GM23338 (cell line): ENCODE data around the gene UNC13C. TPM values are rescaled to one million over a fixed set of nuclear protein-coding genes. Genes with fewer than 3 reads are reported as not detected.

ENCODE experiments used
- ATAC-seq: fragments of 200-7000 bp; cut with Tn5 transposase; 3 replicates; pipeline ENCODE4 v1.9.1; 2020
- DNase-seq: peaks from one replicate; pipeline ENCODE4 v3.0.0-alpha.2; 2015; ENCODE audit warnings: low spot score
- H2AFZ ChIP-seq: fragments of 200-600 bp; sonication (generic); 2 replicates; pipeline ENCODE4 v1.8.0; 2016; ENCODE audit warnings: antibody characterized with exemption, mild to moderate bottlenecking, moderate library complexity
- H3F3A ChIP-seq: fragments of 200-600 bp; sonication (generic); replicated peaks from 2 replicates; pipeline ENCODE4 v1.8.0; 2017; ENCODE audit warnings: antibody characterized with exemption, mixed run types, low read depth
- H3K27ac ChIP-seq: fragments of 200-600 bp; sonication (generic); 2 replicates; pipeline ENCODE4 v1.6.1; 2016; ENCODE audit warnings: low read depth
- H3K27me3 ChIP-seq: fragments of 200-600 bp; sonication (generic); 2 replicates; pipeline ENCODE4 v1.8.0; 2016; ENCODE audit warnings: mild to moderate bottlenecking, mixed run types, moderate library complexity; ENCODE audit not compliant: insufficient read depth
- H3K36me3 ChIP-seq: fragments of 200-600 bp; sonication (generic); 2 replicates; pipeline ENCODE4 v1.8.0; 2016; ENCODE audit warnings: mild to moderate bottlenecking; ENCODE audit not compliant: insufficient read depth
- H3K4me1 ChIP-seq: fragments of 200-600 bp; sonication (generic); 2 replicates; pipeline ENCODE4 v1.8.0; 2016; ENCODE audit warnings: mild to moderate bottlenecking, moderate library complexity; ENCODE audit not compliant: insufficient read depth
- H3K4me2 ChIP-seq: fragments of 200-600 bp; sonication (generic); 2 replicates; pipeline ENCODE4 v1.7.1; 2017; ENCODE audit warnings: mixed run types
- H3K4me3 ChIP-seq: fragments of 200-600 bp; sonication (generic); 2 replicates; pipeline ENCODE4 v1.6.1; 2016; ENCODE audit warnings: mixed run types
- H3K79me2 ChIP-seq: fragments of 200-600 bp; sonication (generic); replicated peaks from 2 replicates; pipeline ENCODE4 v1.8.0; 2017; ENCODE audit warnings: mild to moderate bottlenecking; ENCODE audit not compliant: insufficient read depth
- H3K9me2 ChIP-seq: fragments of 200-600 bp; sonication (generic); 2 replicates; pipeline ENCODE4 v1.8.0; 2017; ENCODE audit not compliant: insufficient read depth
- H4K20me1 ChIP-seq: fragments of 200-600 bp; sonication (generic); replicated peaks from 2 replicates; pipeline ENCODE4 v1.8.0; 2017; ENCODE audit warnings: mild to moderate bottlenecking; ENCODE audit not compliant: insufficient read depth
- H3K27ac Mint-ChIP-seq: 2 replicates; pipeline ENCODE4 v1.8.0; 2020; ENCODE audit warnings: inconsistent platforms, mild to moderate bottlenecking, moderate library complexity, mixed read lengths
- H3K27me3 Mint-ChIP-seq: 3 replicates; pipeline ENCODE4 v1.8.0; 2022; ENCODE audit warnings: low read depth, mild to moderate bottlenecking, moderate library complexity, mixed read lengths, inconsistent platforms; ENCODE audit not compliant: insufficient read depth, poor library complexity
- H3K36me3 Mint-ChIP-seq: 3 replicates; pipeline ENCODE4 v1.8.0; 2021; ENCODE audit warnings: low read depth, mild to moderate bottlenecking, inconsistent platforms, moderate library complexity, mixed read lengths
- H3K4me1 Mint-ChIP-seq: 3 replicates; pipeline ENCODE4 v1.8.0; 2020; ENCODE audit warnings: mild to moderate bottlenecking, inconsistent platforms, mixed read lengths
- H3K4me3 Mint-ChIP-seq: 3 replicates; pipeline ENCODE4 v1.8.0; 2021; ENCODE audit warnings: moderate library complexity, mild to moderate bottlenecking, inconsistent platforms, mixed read lengths
- H3K9me3 Mint-ChIP-seq: 3 replicates; pipeline ENCODE4 v1.8.0; 2020; ENCODE audit warnings: moderate library complexity, mild to moderate bottlenecking, inconsistent platforms, mixed read lengths
- CREB1 ChIP-seq: fragments of 250-450 bp; sonication (Bioruptor Pico); IDR thresholded peaks from 2 replicates; pipeline ENCODE4 v1.5.0; 2020; ENCODE audit warnings: low read depth, mild to moderate bottlenecking, moderate library complexity
- CTCF ChIP-seq, 2 experiments: fragments of 200-600 bp in 1 of 2; sonication (generic) in 1 of 2; conservative IDR thresholded peaks; 2 replicates each; pipeline versions ENCODE4 v1.5.1 to v1.6.1; 2016 to 2017; ENCODE audit warnings: antibody characterized with exemption in 2 of 2, low read depth in 2 of 2, mild to moderate bottlenecking in 2 of 2, moderate library complexity in 1 of 2
- EZH2 ChIP-seq: fragments of 200-600 bp; sonication (generic); IDR thresholded peaks from one replicate; pipeline ENCODE4 v1.8.0; 2017; ENCODE audit warnings: antibody characterized with exemption, mild to moderate bottlenecking, low read depth; ENCODE audit not compliant: unreplicated experiment
- EZH2phosphoT487 ChIP-seq: fragments of 200-600 bp; sonication (generic); IDR thresholded peaks from one replicate; pipeline ENCODE4 v1.8.1; 2018; ENCODE audit warnings: antibody characterized with exemption; ENCODE audit not compliant: unreplicated experiment
- JUNB ChIP-seq: IDR thresholded peaks from one replicate; pipeline ENCODE4 v1.6.1; 2016; ENCODE audit warnings: antibody characterized with exemption; ENCODE audit not compliant: unreplicated experiment
- NANOG ChIP-seq: IDR thresholded peaks from 2 replicates; pipeline ENCODE4 v1.6.1; 2016; ENCODE audit warnings: antibody characterized with exemption, borderline replicate concordance
- POLR2AphosphoS5 ChIP-seq: IDR thresholded peaks from 2 replicates; pipeline ENCODE4 v1.6.1; 2016; ENCODE audit warnings: antibody characterized with exemption, low read depth
- STAT1 ChIP-seq: IDR thresholded peaks from one replicate; pipeline ENCODE4 v1.6.1; 2016; ENCODE audit warnings: antibody characterized with exemption; ENCODE audit not compliant: unreplicated experiment
- ZNF114 ChIP-seq: fragments of 250-450 bp; sonication (Bioruptor Pico); IDR thresholded peaks from 2 replicates; pipeline ENCODE4 v1.5.0; 2020; ENCODE audit warnings: mild to moderate bottlenecking, moderate library complexity
- ZNF331 ChIP-seq: fragments of 250-450 bp; sonication (Bioruptor Pico); IDR thresholded peaks from 2 replicates; pipeline ENCODE4 v1.5.0; 2020; ENCODE audit warnings: low read depth, mild to moderate bottlenecking, moderate library complexity
- ZNF462 ChIP-seq: fragments of 250-450 bp; sonication (Bioruptor Pico); IDR thresholded peaks from 2 replicates; pipeline ENCODE4 v1.5.0; 2020; ENCODE audit warnings: mild to moderate bottlenecking, moderate library complexity
- polyA plus RNA-seq: library from polyadenylated mRNA; unstranded; fragments of >200 nt; fragmentation: Nextera tagmentation; extraction: Ambion mirVana; gene quantifications from 2 replicates; pipeline ENCODE4 v1.2.1, GENCODE V29; 2016
- total RNA-seq: library from RNA; depleted of rRNA; stranded (reverse); fragments of >200 nt; shearing (Covaris generic); gene quantifications from 2 replicates; pipeline ENCODE4 v1.2.3, GENCODE V29; 2014
- TF ChIP-seq, protein P1 (sequence below): IDR thresholded peaks from one replicate; pipeline ENCODE4 v1.6.1; 2018; ENCODE audit warnings: antibody characterized with exemption; ENCODE audit not compliant: unreplicated experiment
- TF ChIP-seq, protein P2 (sequence below): IDR thresholded peaks from 2 replicates; pipeline ENCODE4 v1.6.1; 2016; ENCODE audit warnings: antibody characterized with exemption

The UNC13C gene
- total and polyA plus RNA-seq, 2 experiments from 2014 or later = 0.03 TPM; not detected in 1

GRCh38 chr15:54256190-54256589 is 277.9 kb downstream of the UNC13C start:
- ATAC-seq (no peak), DNase-seq (no peak)
- no peak for TF ChIP-seq POLR2AphosphoS5
- TF ChIP-seq NANOG = no peak
- TF ChIP-seq ZNF331 (CRISPR knock-in tag) = no peak
- TF ChIP-seq JUNB = no peak
- TF ChIP-seq, protein P1, sequence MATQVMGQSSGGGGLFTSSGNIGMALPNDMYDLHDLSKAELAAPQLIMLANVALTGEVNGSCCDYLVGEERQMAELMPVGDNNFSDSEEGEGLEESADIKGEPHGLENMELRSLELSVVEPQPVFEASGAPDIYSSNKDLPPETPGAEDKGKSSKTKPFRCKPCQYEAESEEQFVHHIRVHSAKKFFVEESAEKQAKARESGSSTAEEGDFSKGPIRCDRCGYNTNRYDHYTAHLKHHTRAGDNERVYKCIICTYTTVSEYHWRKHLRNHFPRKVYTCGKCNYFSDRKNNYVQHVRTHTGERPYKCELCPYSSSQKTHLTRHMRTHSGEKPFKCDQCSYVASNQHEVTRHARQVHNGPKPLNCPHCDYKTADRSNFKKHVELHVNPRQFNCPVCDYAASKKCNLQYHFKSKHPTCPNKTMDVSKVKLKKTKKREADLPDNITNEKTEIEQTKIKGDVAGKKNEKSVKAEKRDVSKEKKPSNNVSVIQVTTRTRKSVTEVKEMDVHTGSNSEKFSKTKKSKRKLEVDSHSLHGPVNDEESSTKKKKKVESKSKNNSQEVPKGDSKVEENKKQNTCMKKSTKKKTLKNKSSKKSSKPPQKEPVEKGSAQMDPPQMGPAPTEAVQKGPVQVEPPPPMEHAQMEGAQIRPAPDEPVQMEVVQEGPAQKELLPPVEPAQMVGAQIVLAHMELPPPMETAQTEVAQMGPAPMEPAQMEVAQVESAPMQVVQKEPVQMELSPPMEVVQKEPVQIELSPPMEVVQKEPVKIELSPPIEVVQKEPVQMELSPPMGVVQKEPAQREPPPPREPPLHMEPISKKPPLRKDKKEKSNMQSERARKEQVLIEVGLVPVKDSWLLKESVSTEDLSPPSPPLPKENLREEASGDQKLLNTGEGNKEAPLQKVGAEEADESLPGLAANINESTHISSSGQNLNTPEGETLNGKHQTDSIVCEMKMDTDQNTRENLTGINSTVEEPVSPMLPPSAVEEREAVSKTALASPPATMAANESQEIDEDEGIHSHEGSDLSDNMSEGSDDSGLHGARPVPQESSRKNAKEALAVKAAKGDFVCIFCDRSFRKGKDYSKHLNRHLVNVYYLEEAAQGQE = no peak
- TF ChIP-seq, protein P2, sequence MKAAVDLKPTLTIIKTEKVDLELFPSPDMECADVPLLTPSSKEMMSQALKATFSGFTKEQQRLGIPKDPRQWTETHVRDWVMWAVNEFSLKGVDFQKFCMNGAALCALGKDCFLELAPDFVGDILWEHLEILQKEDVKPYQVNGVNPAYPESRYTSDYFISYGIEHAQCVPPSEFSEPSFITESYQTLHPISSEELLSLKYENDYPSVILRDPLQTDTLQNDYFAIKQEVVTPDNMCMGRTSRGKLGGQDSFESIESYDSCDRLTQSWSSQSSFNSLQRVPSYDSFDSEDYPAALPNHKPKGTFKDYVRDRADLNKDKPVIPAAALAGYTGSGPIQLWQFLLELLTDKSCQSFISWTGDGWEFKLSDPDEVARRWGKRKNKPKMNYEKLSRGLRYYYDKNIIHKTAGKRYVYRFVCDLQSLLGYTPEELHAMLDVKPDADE = no peak
- TF ChIP-seq ZNF114 (CRISPR knock-in tag) = no peak
- TF ChIP-seq STAT1 = no peak
- no peak for TF ChIP-seq EZH2phosphoT487
- no peak for TF ChIP-seq EZH2
- TF ChIP-seq CREB1 = no peak
- TF ChIP-seq ZNF462 (CRISPR knock-in tag) = no peak
- TF ChIP-seq CTCF (conservative IDR thresholded peaks at IDR 0.05; ENCODE audit: low read depth in 2 of 2) = no peak
- H3K4me3 Mint-ChIP-seq = no peak overlapping the region
- no peaks in the 10 kb centered on the region for H3K27me3 Mint-ChIP-seq
- Histone ChIP-seq H3F3A (no peaks in the 10 kb centered on the region), H3K36me3 (0 out of 2 replicates have a peak, but pooled peaks cover 5% of the 10 kb centered on the region), H3K27me3 (no peaks in the 10 kb centered on the region), H3K27ac (no peak overlapping the region), H3K79me2 (no peaks in the 10 kb centered on the region), H3K4me3 (no peak overlapping the region), H2AFZ (no peak overlapping the region), H3K4me1 (no peaks in the 10 kb centered on the region), H3K9me2 (no peaks in the 10 kb centered on the region), H4K20me1 (no peaks in the 10 kb centered on the region), H3K4me2 (no peak overlapping the region)
- H3K36me3 Mint-ChIP-seq = no peaks in the 10 kb centered on the region
- H3K9me3 Mint-ChIP-seq = peaks cover 25% of the 10 kb centered on the region; the same call in 2 of the 3 replicates
- H3K27ac Mint-ChIP-seq = no peak overlapping the region
- H3K4me1 Mint-ChIP-seq = no peaks in the 10 kb centered on the region
